GM11168 (cell line): Measurements from ENCODE around the gene PRDM16.
"Not testable (repeated sequence)": the region's sequence is repeated elsewhere in the genome, so short reads cannot be mapped to it uniquely, and the experiment has no call there.

Source experiments
- in situ Hi-C: fragments of 300-500 bp; cut with MboI; formaldehyde crosslinking; loops from one replicate; pipeline ENCODE4 v1.12.0; 2022; ENCODE audit warnings: low sequenced_read_pairs; ENCODE audit not compliant: unreplicated experiment

The PRDM16 gene

DNA sequence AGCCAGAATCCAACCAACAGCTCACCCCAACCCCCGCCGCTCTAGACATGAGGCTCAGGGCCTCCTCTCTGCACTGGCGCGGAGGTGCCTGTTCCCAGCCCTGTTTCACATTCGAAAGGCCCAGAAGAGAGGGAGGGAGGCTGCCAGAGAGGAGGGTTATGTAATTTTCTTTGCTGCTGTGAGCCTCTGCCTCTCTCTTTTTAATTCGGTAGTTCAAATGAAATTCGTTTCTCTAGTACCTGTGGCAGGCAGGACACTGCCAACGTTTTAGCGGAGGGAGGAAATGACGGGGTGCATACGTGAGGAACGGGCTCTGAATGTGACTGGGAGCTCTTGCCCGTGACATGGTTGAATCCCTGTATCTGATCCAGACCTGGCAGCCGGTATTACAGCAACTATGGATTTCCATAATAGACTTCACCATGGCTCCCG is 9.4 kb downstream of the PRDM16 start:
- in situ Hi-C loops, result no loop called here

DNA sequence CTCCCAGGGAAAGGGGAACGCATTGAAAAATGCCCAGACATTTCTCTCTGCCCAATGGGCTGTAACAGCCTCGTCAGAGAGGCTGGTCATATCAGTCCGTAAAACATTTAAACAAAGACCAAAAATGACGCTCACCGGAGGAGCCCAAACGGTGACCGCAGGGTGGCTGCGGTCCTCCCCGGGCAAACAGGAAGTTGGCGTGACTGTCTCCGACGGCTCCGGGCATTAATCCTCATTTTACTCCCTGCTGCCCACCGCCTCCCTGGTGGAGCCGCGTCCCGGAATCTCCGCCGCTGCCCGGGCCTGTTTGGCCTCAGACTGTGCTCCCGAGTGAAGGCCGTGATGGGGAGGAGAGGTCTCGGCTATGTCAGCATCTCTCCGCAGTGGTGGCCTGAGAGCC is 9.9 kb downstream of the PRDM16 start:
- in situ Hi-C loops, result no loop called here

GRCh38 chr1:3079381-3080052 is 10.5 kb downstream of the PRDM16 start:
- in situ Hi-C loops, result no loop called here

GRCh38 chr1:3080053-3080955 is 11.3 kb downstream of the PRDM16 start:
- in situ Hi-C loops, result no loop called here

DNA sequence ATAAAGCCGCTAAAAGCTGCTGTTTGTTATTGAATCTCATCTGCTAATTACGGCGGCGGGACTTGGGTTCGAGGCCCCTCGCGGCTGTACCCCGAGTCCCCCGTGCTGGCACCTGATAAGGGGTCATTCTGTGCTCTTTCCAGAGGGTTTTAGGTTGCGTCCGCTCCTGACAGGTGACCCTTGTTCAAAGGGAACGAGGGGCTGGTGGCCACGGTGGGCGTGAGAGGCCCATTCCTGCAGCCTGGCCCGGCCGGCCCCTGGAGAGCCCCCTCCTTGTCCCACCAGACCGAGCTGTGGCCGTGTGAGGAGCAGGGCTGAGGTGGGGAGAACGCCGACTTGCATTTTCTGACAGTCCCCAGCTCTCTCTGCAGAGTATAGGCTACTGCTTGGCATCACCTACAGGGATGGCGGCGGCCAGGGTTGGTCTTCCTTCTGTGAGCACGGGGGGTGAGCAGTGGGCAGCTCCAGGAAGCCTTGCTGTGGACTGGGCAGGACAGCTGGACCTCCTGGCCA is 12.2 kb downstream of the PRDM16 start:
- in situ Hi-C loops, result no loop called here

DNA sequence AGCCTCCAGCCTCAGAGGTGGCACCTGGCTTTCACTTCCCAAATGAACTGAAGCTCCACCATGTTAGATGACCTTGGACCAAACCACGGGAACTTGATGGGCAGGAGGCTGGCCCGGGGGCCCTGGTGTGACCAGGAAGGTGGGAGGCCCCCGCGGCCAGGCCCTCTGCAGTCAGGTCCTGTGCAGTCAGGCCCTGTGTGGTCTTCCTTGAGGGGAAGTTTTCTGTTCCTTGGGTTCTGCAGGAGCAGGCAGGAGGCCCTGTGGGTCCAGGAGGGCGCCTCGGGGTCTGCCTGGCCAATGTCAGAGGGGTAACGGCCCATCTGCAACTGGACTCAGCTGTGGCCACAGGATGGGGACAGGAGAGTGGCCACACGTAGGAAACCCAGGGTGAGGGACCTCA is 13.0 kb downstream of the PRDM16 start:
- in situ Hi-C loops, result no loop called here

GRCh38 chr1:3082571-3083516 is 13.8 kb downstream of the PRDM16 start:
- in situ Hi-C loops, result no loop called here

- in situ Hi-C loops, result no loop called here
Observed at GRCh38 chr1:3084154-3084553, 15.2 kb downstream of the PRDM16 start.

- in situ Hi-C loops, result no loop called here
Observed at GRCh38 chr1:3084726-3085125, 15.7 kb downstream of the PRDM16 start.

DNA sequence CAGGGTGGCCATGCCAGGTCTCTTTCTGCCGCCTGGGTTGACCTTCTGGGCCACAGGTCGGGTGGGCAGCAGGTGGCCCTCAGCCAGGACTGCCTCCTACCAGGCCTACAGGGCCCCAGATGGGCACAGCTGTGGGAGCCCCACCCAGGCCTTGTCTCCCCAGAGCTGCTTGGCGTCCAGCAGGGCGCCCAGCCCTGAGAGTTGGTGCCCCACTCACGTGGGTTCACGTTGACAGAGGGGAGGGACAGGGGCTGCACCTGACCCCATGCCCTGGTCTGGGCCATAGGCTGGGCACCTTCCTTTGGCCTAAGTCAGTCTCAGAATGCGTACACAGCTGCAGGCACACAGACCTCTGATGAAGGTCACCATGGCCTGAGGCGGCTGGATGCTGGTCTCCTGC is 16.7 kb downstream of the PRDM16 start:
- in situ Hi-C loops, result no loop called here

DNA sequence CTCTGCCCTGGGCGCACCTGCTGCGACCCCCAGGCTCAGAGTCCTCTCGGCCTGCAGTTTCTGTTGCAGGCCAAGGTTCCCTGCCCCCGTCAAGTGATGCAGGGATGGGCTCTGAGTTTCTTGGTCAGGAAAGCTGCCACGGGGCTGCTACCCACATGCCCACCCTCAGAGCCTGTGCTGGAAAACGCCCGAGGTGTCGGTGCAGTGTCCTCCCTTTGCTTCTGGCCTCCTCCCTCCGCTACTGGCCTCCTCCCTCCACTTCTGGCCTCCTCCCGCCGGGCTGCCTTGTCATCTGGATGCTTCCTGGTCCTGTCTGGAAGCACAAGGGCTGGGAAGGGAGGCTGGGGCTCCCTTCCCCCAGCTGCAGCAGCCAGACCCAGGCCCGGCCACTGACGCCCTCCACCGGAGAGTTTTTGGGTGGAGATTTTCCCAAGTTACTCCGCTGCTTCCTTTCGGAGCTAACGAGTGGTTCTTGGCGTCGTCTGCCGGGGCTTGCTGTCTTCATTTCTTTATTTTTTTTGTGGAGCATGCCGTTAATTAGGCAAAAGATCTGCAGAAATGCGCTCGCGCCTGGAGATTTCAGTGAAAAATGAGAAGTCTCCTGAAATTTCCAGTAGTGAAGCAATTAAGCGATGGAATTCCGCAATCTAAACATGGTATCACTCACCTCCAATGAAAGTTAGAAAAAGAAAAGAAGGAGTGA is 17.4 kb downstream of the PRDM16 start:
- in situ Hi-C loops, result no loop called here

GRCh38 chr1:3087049-3087448 is 18.0 kb downstream of the PRDM16 start:
- in situ Hi-C loops, result no loop called here

GRCh38 chr1:3087946-3088668 is 19.1 kb downstream of the PRDM16 start:
- in situ Hi-C loops, result not testable (repeated sequence)

GRCh38 chr1:3089490-3089889 is 20.5 kb downstream of the PRDM16 start:
- in situ Hi-C loops, result no loop called here

- in situ Hi-C loops, result no loop called here
Observed at GRCh38 chr1:3091334-3091733, 22.3 kb downstream of the PRDM16 start.

- in situ Hi-C loops, result no loop called here
Observed at GRCh38 chr1:3092530-3092929, 23.5 kb downstream of the PRDM16 start.

DNA sequence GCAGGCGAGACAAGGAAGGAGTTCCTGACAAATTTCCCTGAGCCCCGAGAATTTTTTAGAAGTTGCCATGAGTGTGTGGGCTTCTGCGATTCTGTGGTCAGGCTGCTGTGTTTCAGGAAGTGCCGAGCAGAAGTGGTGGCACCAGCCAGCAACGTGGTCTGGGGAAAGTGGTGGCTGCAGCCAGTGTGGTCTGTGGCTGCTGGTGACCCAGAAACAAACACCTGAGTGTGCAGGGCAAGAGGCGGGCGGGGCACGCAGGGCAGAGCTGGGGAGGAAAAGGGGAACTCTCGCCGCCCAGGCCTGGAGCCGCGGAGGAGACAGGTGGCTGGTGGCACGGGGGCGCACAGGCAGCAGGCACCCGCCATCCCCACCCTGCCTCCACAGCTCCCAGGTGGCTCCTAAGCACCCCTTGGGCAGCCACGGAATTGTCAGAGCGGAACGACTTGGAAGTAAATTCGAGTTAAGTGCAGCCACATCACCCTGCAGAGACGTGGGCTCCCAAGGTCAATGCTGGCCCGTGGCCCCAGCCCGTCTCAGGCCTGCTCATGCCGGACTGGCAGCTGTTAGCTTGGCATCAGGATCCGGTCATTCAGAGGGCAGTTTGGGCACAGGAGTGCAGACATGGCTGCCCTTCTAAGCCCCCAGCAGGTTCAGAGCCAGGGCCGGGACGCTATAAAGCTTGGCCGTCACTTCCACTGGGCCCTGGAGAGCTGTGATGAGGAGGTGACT is 25.1 kb downstream of the PRDM16 start:
- in situ Hi-C loops, result no loop called here
